ENCODE results near the gene CLEC4E. TPM values are rescaled to one million over a fixed set of nuclear protein-coding genes. Genes with fewer than 3 reads are reported as not detected.
A peak's percentile ranks its signal among the peaks of the same experiment; 100 is the strongest.
"Not testable (repeated sequence)": the region's sequence is repeated elsewhere in the genome, so short reads cannot be mapped to it uniquely, and the experiment has no call there.

CLEC4E gene
- total RNA-seq, 6 experiments from 2014 or later = 0.42 to 3.1 (median 0.99) TPM

- DNase-seq = no peak
- H3K9me3 ChIP-seq = no peaks in the 10 kb centered on the region
- TF ChIP-seq CTCF (IDR thresholded peaks at IDR 0.05) (no peak), POLR2A (IDR thresholded peaks at IDR 0.05) (no peak)
- H3K27me3 ChIP-seq = no peaks in the 10 kb centered on the region
- no peak overlapping the region for H3K27ac ChIP-seq
- no peak for ATAC-seq
- 78% methylated on average over 3 of the region's 3 CpGs for WGBS (ENCODE audit: insufficient coverage, low coverage, low lambda C conversion rate, missing lambda C conversion rate)
- peaks cover 0 to 10% (median 1%) of the 10 kb centered on the region in 4 donors for H3K4me1 ChIP-seq
- H3K4me3 ChIP-seq = no peak overlapping the region
- no peaks in the 10 kb centered on the region for H3K36me3 ChIP-seq
- intact Hi-C loops (cut with DNase I) = no loop called here
Measured at GRCh38 chr12:8577879-8578278, 37.2 kb upstream of the CLEC4E start.

GRCh38 chr12:8572507-8572906 is 31.8 kb upstream of the CLEC4E start:
- Histone ChIP-seq H3K27me3 (no peaks in the 10 kb centered on the region), H3K9me3 (no peaks in the 10 kb centered on the region), H3K36me3 (no peaks in the 10 kb centered on the region), H3K4me1 (no peaks in the 10 kb centered on the region), H3K4me3 (no peak overlapping the region), H3K27ac (no peak overlapping the region)
- 26% methylated on average over 2 of the region's 2 CpGs for WGBS (ENCODE audit: insufficient coverage, low coverage, low lambda C conversion rate, missing lambda C conversion rate)
- DNase-seq (no peak), ATAC-seq (peak; percentile 32 to 39 (median 36))
- intact Hi-C loops (cut with DNase I) = no loop called here
- TF ChIP-seq CTCF (IDR thresholded peaks at IDR 0.05) = no peak
- no peak for TF ChIP-seq POLR2A (IDR thresholded peaks at IDR 0.05)

- Histone ChIP-seq H3K27me3 (no peaks in the 10 kb centered on the region), H3K27ac (peak overlapping the region in 1 of 3 donors; percentile 29), H3K36me3 (no peaks in the 10 kb centered on the region), H3K9me3 (no peaks in the 10 kb centered on the region), H3K4me3 (no peak overlapping the region), H3K4me1 (no peaks in the 10 kb centered on the region)
- DNase-seq (no peak), ATAC-seq (no peak)
- intact Hi-C loops (cut with DNase I) = no loop called here
- TF ChIP-seq CTCF (IDR thresholded peaks at IDR 0.05) (no peak), POLR2A (IDR thresholded peaks at IDR 0.05) (no peak)
Measured at GRCh38 chr12:8566525-8566924, 25.8 kb upstream of the CLEC4E start.

- H3K27me3 ChIP-seq; H3K4me1 ChIP-seq; H3K9me3 ChIP-seq; DNase-seq; H3K36me3 ChIP-seq; H3K4me3 ChIP-seq; intact Hi-C loops (cut with DNase I): not testable (repeated sequence)
- ATAC-seq = peak in 3 of 4 donors; percentile 29 to 46 (median 34)
- 64% methylated on average over 2 of the region's 2 CpGs for WGBS (ENCODE audit: insufficient coverage, low coverage, low lambda C conversion rate, missing lambda C conversion rate)
- peak overlapping the region in 1 of 3 donors; percentile 29 for H3K27ac ChIP-seq
Measured at GRCh38 chr12:8566052-8566451, 25.3 kb upstream of the CLEC4E start.

- Histone ChIP-seq H3K27ac (no peak overlapping the region), H3K4me1 (no peaks in the 10 kb centered on the region), H3K4me3 (no peak overlapping the region), H3K36me3 (no peaks in the 10 kb centered on the region), H3K27me3 (no peaks in the 10 kb centered on the region), H3K9me3 (no peaks in the 10 kb centered on the region)
- ATAC-seq (no peak), DNase-seq (no peak)
- WGBS (ENCODE audit: insufficient coverage, low coverage, low lambda C conversion rate, missing lambda C conversion rate) = 59% methylated on average over 19 of the region's 22 CpGs
- intact Hi-C loops (cut with DNase I) = no loop called here
- TF ChIP-seq POLR2A (IDR thresholded peaks at IDR 0.05) (no peak), CTCF (IDR thresholded peaks at IDR 0.05) (no peak)
Measured at GRCh38 chr12:8564656-8565055, 24.0 kb upstream of the CLEC4E start.
